LNCaP clone FGC (cell line): ENCODE data around the gene ASCL1.

Experiments
- DNase-seq: peaks from one replicate; pipeline ENCODE4 v3.0.0-alpha.2; 2011; ENCODE audit warnings: low read depth
- H3K4me3 ChIP-seq: 2 replicates; pipeline ENCODE4 v1.5.1; 2011; ENCODE audit warnings: mild to moderate bottlenecking, low read depth, low read length, control low read depth
- CTCF ChIP-seq: IDR thresholded peaks from 2 replicates; pipeline ENCODE4 v1.5.1; 2012; ENCODE audit warnings: mild to moderate bottlenecking; ENCODE audit not compliant: control insufficient read depth, insufficient read depth; ENCODE audit errors: extremely low read depth

ASCL1 gene

GRCh38 chr12:102992297-102992696 is 34.8 kb downstream of the ASCL1 start:
- no peak overlapping the region for H3K4me3 ChIP-seq
- peak; percentile 1 for DNase-seq
- no peak for TF ChIP-seq CTCF

GRCh38 chr12:102992720-102993119 is 35.2 kb downstream of the ASCL1 start:
- H3K4me3 ChIP-seq, result no peak overlapping the region
- no peak for TF ChIP-seq CTCF
- no peak for DNase-seq

- H3K4me3 ChIP-seq, result no peak overlapping the region
- no peak for TF ChIP-seq CTCF
- no peak for DNase-seq
These were observed 36.1 kb downstream of the ASCL1 start for GRCh38 chr12:102993537-102993936.

- no peak overlapping the region for H3K4me3 ChIP-seq
- DNase-seq, result no peak
- no peak for TF ChIP-seq CTCF
These were observed 37.9 kb downstream of the ASCL1 start for GRCh38 chr12:102995372-102995771.
